Adrenal gland (tissue), 12 donors: ENCODE measurements around the gene PRKCE. TPM values are rescaled to one million over a fixed set of nuclear protein-coding genes. Genes with fewer than 3 reads are reported as not detected.
A peak's percentile ranks its signal among the peaks of the same experiment; 100 is the strongest.

ENCODE experiments used
- DNase-seq, 7 donors: peaks; one replicate each; pipeline ENCODE4 v3.0.0-alpha.2; 2019 to 2020
- H3K27ac ChIP-seq, 5 donors: fragments of 200-600 bp; sonication (generic) in 4 of 5; 1 replicate in 3 of 5; 2 replicates in 2 of 5; pipeline versions ENCODE4 v1.5.1 to v1.8.0; 2016 to 2020; ENCODE audit warnings: mild to moderate bottlenecking in 1 of 5
- H3K27me3 ChIP-seq: fragments of 200-600 bp; 2 replicates; pipeline ENCODE4 v1.8.0; 2021
- H3K36me3 ChIP-seq, 2 donors: fragments of 200-600 bp; replicated peaks in 1 of 2; 1 replicate in 1 of 2; 2 replicates in 1 of 2; pipeline versions ENCODE4 v1.5.1 to v1.8.0; 2018 to 2022
- H3K4me1 ChIP-seq, 2 donors: fragments of 200-600 bp; replicated peaks in 1 of 2; 1 replicate in 1 of 2; 2 replicates in 1 of 2; pipeline versions ENCODE4 v1.5.1 to v1.8.0; 2018 to 2021
- H3K4me3 ChIP-seq, 4 donors: fragments of 200-600 bp; sonication (generic) in 3 of 4; one replicate each; pipeline ENCODE4 v1.5.1; 2016 to 2018
- H3K9me3 ChIP-seq, 3 donors: fragments of 200-600 bp; sonication (generic) in 1 of 3; replicated peaks in 1 of 3; 1 replicate in 2 of 3; 2 replicates in 1 of 3; pipeline versions ENCODE4 v1.5.1 to v1.8.0; 2016 to 2021
- POLR2A ChIP-seq, 2 donors: fragments of 450-650 bp; IDR thresholded peaks; one replicate each; pipeline ENCODE4 v1.6.1; 2017; ENCODE audit warnings: antibody characterized with exemption in 2 of 2, mild to moderate bottlenecking in 2 of 2, moderate library complexity in 1 of 2
- whole genome bisulfite sequencing, 4 donors: extraction: QIAGEN DNeasy Blood & Tissue Kit in 2 of 4; methylation state at CpG; one replicate each; pipeline versions ENCODE4 v1.1.5 to v1.1.7; 2013 to 2017; 5-methylcytosine and 5-hydroxymethylcytosine counted together
- intact Hi-C, 2 donors: fragments of 100-400 bp; cut with DNase I; formaldehyde crosslinking; loops; one replicate each; pipeline versions ENCODE4 v1.14.1 to v1.15.0; 2022 to 2023
- polyA plus RNA-seq, 3 donors: library from polyadenylated mRNA; stranded (reverse); fragments of 200-250 nt in 2 of 3; fragments of 350-450 nt in 1 of 3; fragmentation: Illumina TruSeq in 1 of 3; extraction: RNeasy Lipid Tissue Mini Kit (QIAGEN cat#74804) in 1 of 3; gene quantifications; one replicate each; pipeline ENCODE4 v1.2.3, GENCODE V29; 2013 to 2014
- total RNA-seq, 9 donors: library from RNA; depleted of rRNA in 4 of 9; stranded (reverse); fragments of >200 nt in 4 of 9; fragments of 120-200 nt in 1 of 9; fragmentation: NEBNext Ultra II Directional in 1 of 9; extraction: Animal tissue kit (Norgen Biotek cat#: 25700) in 1 of 9; gene quantifications; one replicate each; pipeline versions ENCODE4 v1.1.0 to v1.2.4, GENCODE V29; 2013 to 2023
- TF ChIP-seq, protein P1 (sequence below), 6 experiments: fragments of 450-650 bp in 4 of 6; fragments of 200-600 bp in 2 of 6; sonication (generic) in 1 of 6; IDR thresholded peaks; 1 replicate in 5 of 6; 2 replicates in 1 of 6; pipeline versions ENCODE4 v1.5.1 to v1.8.0; 2016 to 2021; ENCODE audit warnings: antibody characterized with exemption in 6 of 6, mild to moderate bottlenecking in 2 of 6, moderate library complexity in 1 of 6
- donor health status: healthy with polysubstance abuse.
- donor health status: Bipolar disorder and iron deficiency.
- donor health status: DM: yes; HTN: yes; CAD: no.
- donor health status: DM: no; HTN: no; CAD: no.
- donor health status: DM: no; HTN: no; CAD: no.
- donor health status: DM: yes; HTN: yes; CAD: no.

The PRKCE gene
- total and polyA plus RNA-seq, 12 donors, result 1.9 to 19.2 (median 8.0) TPM

DNA sequence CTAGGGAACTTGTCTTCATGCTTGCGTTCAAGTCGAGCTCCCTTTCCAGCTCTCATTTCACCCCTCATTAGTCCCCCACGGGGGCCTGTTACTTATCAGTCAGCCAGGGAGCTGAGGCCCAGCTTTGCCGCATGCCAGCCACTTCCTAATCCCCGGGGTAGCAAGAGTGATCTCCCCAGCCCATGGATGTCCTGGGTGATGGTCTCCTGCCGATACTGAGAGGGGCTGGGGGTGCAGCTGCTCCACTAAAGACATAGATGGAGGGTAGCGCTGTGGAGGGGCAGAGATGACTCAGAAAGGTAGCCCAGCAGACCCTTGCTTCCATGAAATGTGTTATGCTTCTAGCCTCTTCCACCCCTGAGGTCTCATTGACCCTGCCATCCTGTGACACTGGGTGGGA lies 331.7 kb downstream of the PRKCE start:
- DNase-seq, result no peak

DNA sequence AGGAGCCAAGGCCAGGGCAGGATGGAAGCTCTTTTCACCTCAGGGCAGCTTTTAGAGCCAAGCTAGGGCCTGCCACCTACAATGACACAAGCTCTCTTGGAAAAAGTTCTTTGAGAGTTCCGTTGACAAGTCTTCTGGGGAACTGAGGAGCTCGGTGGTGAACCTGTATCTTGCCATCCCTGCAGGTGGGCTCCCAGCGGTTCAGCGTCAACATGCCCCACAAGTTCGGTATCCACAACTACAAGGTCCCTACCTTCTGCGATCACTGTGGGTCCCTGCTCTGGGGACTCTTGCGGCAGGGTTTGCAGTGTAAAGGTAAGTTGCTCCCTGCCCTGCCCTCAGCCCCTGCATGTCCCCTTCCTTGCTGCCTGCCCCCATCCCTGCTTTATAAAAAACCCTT lies 332.9 kb downstream of the PRKCE start:
- intact Hi-C loops, result no loop called here
- TF ChIP-seq, protein P1, sequence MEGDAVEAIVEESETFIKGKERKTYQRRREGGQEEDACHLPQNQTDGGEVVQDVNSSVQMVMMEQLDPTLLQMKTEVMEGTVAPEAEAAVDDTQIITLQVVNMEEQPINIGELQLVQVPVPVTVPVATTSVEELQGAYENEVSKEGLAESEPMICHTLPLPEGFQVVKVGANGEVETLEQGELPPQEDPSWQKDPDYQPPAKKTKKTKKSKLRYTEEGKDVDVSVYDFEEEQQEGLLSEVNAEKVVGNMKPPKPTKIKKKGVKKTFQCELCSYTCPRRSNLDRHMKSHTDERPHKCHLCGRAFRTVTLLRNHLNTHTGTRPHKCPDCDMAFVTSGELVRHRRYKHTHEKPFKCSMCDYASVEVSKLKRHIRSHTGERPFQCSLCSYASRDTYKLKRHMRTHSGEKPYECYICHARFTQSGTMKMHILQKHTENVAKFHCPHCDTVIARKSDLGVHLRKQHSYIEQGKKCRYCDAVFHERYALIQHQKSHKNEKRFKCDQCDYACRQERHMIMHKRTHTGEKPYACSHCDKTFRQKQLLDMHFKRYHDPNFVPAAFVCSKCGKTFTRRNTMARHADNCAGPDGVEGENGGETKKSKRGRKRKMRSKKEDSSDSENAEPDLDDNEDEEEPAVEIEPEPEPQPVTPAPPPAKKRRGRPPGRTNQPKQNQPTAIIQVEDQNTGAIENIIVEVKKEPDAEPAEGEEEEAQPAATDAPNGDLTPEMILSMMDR (IDR thresholded peaks at IDR 0.05), result no peak
- no peak for TF ChIP-seq POLR2A (IDR thresholded peaks at IDR 0.05)
- peak in 1 of 7 donors; percentile 33 for DNase-seq
- Histone ChIP-seq H3K36me3 (no peaks in the 10 kb centered on the region), H3K9me3 (no peaks in the 10 kb centered on the region), H3K27me3 (no peaks in the 10 kb centered on the region), H3K4me3 (no peak overlapping the region), H3K4me1 (peaks cover 0 to 3% of the 10 kb centered on the region in 2 donors), H3K27ac (no peak overlapping the region)
- WGBS, 4 donors, result 97 to 100% (median 100%) methylated on average over 3 to 7 of the region's 7 CpGs

More for the DNA sequence above, 331.7 kb downstream of the PRKCE start:
- Histone ChIP-seq H3K27me3 (no peaks in the 10 kb centered on the region), H3K4me1 (peaks cover 0 to 3% of the 10 kb centered on the region in 2 donors), H3K9me3 (no peaks in the 10 kb centered on the region), H3K27ac (no peak overlapping the region), H3K4me3 (no peak overlapping the region), H3K36me3 (no peaks in the 10 kb centered on the region)
- intact Hi-C loops, result no loop called here
- TF ChIP-seq, protein P1 (IDR thresholded peaks at IDR 0.05), result no peak
- TF ChIP-seq POLR2A (IDR thresholded peaks at IDR 0.05), result no peak
- 92 to 99% (median 94%) methylated on average over 7 of the region's 7 CpGs for WGBS, 4 donors

DNA sequence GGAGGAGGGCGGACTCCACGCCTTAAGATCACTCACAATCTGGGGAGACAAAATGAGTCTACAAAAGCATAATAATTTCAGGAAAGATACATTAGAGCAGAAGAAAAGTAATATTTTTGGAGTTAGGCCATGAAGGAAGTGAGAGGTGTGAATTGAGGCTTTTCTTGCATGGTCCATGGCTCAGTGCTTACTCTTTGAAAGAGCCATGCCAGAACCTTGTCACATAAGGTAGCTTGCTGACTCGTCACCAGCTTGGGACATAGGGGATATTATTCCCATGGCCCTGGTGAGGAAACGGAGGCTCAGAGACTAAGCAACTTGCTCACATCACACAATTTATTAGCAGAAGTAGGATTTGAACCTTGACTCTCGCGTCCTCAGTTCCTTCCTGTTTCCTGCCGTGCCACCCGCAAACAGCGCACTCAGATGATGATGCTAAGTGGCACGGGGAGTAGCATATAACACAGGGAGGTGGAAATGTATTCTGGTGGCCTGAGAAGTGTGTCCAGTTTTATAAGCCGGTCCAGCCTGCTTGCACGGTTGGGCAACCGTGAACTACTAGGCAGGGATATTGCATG lies 333.5 kb downstream of the PRKCE start:
- Histone ChIP-seq H3K36me3 (no peaks in the 10 kb centered on the region), H3K27me3 (no peaks in the 10 kb centered on the region), H3K4me1 (peaks cover 0 to 3% of the 10 kb centered on the region in 2 donors), H3K4me3 (no peak overlapping the region), H3K9me3 (no peaks in the 10 kb centered on the region), H3K27ac (no peak overlapping the region)
- DNase-seq, result peak in 2 of 7 donors; percentile 30 to 34
- no peak for TF ChIP-seq POLR2A (IDR thresholded peaks at IDR 0.05)
- TF ChIP-seq, protein P1 (IDR thresholded peaks at IDR 0.05), result no peak
- intact Hi-C loops, result no loop called here
- WGBS, 4 donors, result 70 to 86% (median 80%) methylated on average over 13 of the region's 13 CpGs

DNA sequence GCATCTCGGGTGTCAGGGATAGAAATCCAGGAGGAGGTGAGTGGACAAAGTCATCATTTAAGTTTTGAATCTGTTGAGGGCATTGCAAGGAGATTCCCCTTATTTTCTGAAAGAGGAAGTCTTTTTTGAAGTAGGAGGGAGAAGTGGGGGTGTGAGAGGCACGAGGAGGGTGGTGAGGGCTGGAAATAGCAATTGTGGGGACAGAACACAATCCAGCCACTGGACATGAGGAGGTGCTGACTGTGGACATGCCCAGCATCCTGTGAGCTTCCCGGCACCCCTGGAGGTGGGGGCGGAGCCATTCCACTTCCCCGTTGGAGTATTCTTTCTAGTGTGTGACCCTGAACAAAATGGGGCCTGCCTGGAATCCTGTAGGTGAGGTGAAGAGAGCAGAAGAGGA lies 335.0 kb downstream of the PRKCE start:
- 51 to 72% (median 59%) methylated on average over 5 of the region's 5 CpGs for WGBS, 4 donors
- H3K9me3 ChIP-seq, result no peaks in the 10 kb centered on the region
- TF ChIP-seq, protein P1 (IDR thresholded peaks at IDR 0.05), result no peak
- no peak for TF ChIP-seq POLR2A (IDR thresholded peaks at IDR 0.05)
- no peak overlapping the region for H3K4me3 ChIP-seq
- H3K36me3 ChIP-seq, result no peaks in the 10 kb centered on the region
- H3K27ac ChIP-seq, result no peak overlapping the region
- no peaks in the 10 kb centered on the region for H3K27me3 ChIP-seq
- peaks cover 0 to 3% of the 10 kb centered on the region in 2 donors for H3K4me1 ChIP-seq
- intact Hi-C loops, result no loop called here
- peak in 5 of 7 donors; percentile 31 to 62 (median 47) for DNase-seq
